Activated naive CD8-positive, alpha-beta T cell treated with anti-CD3 and anti-CD28 coated beads, Interleukin-2, amount 10 ng/mL, durations not matched to agents 7 days and 5 days (primary cell): ENCODE data around the gene FAAP100. TPM values are rescaled to one million over a fixed set of nuclear protein-coding genes. Genes with fewer than 3 reads are reported as not detected.

ENCODE experiments used
- ATAC-seq: fragments of 150-1000 bp; cut with Tn5 transposase; one replicate; pipeline ENCODE4 v1.10.0; 2021; ENCODE audit warnings: low read depth, moderate library complexity
- POLR2A ChIA-PET: fragments of 350-600 bp; sonication (Branson Sonifier 250); formaldehyde crosslinking; loops from one replicate; lab custom pipeline; 2021; ENCODE audit warnings: antibody characterized with exemption; lab: Charles Lee
- DNase-seq: peaks from one replicate; pipeline ENCODE4 v3.0.0; 2021
- H3K27ac Mint-ChIP-seq: one replicate; pipeline ENCODE4 v1.8.0; 2022; ENCODE audit warnings: mild to moderate bottlenecking, mixed read lengths
- H3K27me3 Mint-ChIP-seq: one replicate; pipeline ENCODE4 v1.8.0; 2022; ENCODE audit warnings: mild to moderate bottlenecking, moderate library complexity, mixed read lengths
- H3K36me3 Mint-ChIP-seq: one replicate; pipeline ENCODE4 v1.8.0; 2021; ENCODE audit warnings: mild to moderate bottlenecking, mixed read lengths
- H3K4me1 Mint-ChIP-seq: one replicate; pipeline ENCODE4 v1.8.0; 2021; ENCODE audit warnings: mixed read lengths
- H3K4me3 Mint-ChIP-seq: one replicate; pipeline ENCODE4 v1.8.0; 2022; ENCODE audit warnings: mild to moderate bottlenecking, moderate library complexity, mixed read lengths
- H3K9me3 Mint-ChIP-seq: one replicate; pipeline ENCODE4 v1.8.0; 2021; ENCODE audit warnings: mixed read lengths
- total RNA-seq, 2 experiments: library from RNA; stranded (reverse); gene quantifications; one replicate each; pipeline ENCODE4 v1.2.3, GENCODE V29; 2021

Gene FAAP100
- total RNA-seq, 2 experiments from 2014 or later: 40.7 to 43.1 TPM

GRCh38 chr17:81544281-81544974 lies 7.7 kb downstream of the FAAP100 start:
- POLR2A ChIA-PET: interaction anchor here (1.0 to 1.2 kb wide), 2 partner anchors 8 to 25 kb away, joined by 3 to 7 read pairs; partner anchors contain the start of gene FAAP100
- H3K27ac Mint-ChIP-seq: no peak overlapping the region
- no peak for ATAC-seq

GRCh38 chr17:81543756-81544155 lies 8.4 kb downstream of the FAAP100 start:
- Mint-ChIP-seq H3K4me1 (no peaks in the 10 kb centered on the region), H3K36me3 (no peaks in the 10 kb centered on the region), H3K27ac (no peak overlapping the region), H3K4me3 (no peak overlapping the region), H3K27me3 (no peaks in the 10 kb centered on the region), H3K9me3 (no peaks in the 10 kb centered on the region)
- POLR2A ChIA-PET: interaction anchor here (1.0 to 1.2 kb wide), 2 partner anchors 8 to 25 kb away, joined by 3 to 7 read pairs; partner anchors contain the start of gene FAAP100
- no peak for ATAC-seq
- no peak for DNase-seq

More at GRCh38 chr17:81544281-81544974, 7.7 kb downstream of the FAAP100 start:
- Mint-ChIP-seq H3K36me3 (no peaks in the 10 kb centered on the region), H3K27me3 (no peaks in the 10 kb centered on the region), H3K9me3 (no peaks in the 10 kb centered on the region), H3K4me3 (no peak overlapping the region), H3K4me1 (peaks cover 1% of the 10 kb centered on the region)
- DNase-seq: no peak

- DNase-seq: no peak
- H3K27ac Mint-ChIP-seq: no peak overlapping the region
- H3K27me3 Mint-ChIP-seq: no peaks in the 10 kb centered on the region
- no peaks in the 10 kb centered on the region for H3K36me3 Mint-ChIP-seq
- no peak for ATAC-seq
- POLR2A ChIA-PET: interaction anchor here (1.0 to 1.2 kb wide), 2 partner anchors 9 to 24 kb away, joined by 3 to 7 read pairs; partner anchors contain the start of gene FAAP100
- H3K4me3 Mint-ChIP-seq: no peak overlapping the region
- H3K9me3 Mint-ChIP-seq: no peaks in the 10 kb centered on the region
- no peaks in the 10 kb centered on the region for H3K4me1 Mint-ChIP-seq
These were observed 8.8 kb downstream of the FAAP100 start for GRCh38 chr17:81543339-81543675.

- DNase-seq: no peak
- no peak for ATAC-seq
- Mint-ChIP-seq H3K36me3 (no peaks in the 10 kb centered on the region), H3K27ac (no peak overlapping the region), H3K27me3 (no peaks in the 10 kb centered on the region), H3K4me3 (no peak overlapping the region), H3K9me3 (no peaks in the 10 kb centered on the region), H3K4me1 (no peaks in the 10 kb centered on the region)
- POLR2A ChIA-PET: interaction anchor here (1.2 kb wide), 1 partner anchor 9 kb away, joined by 7 read pairs; the partner anchor contains the start of gene FAAP100
These were observed 9.5 kb downstream of the FAAP100 start for GRCh38 chr17:81542431-81543338.

GRCh38 chr17:81541123-81541522 lies 11.0 kb downstream of the FAAP100 start:
- Mint-ChIP-seq H3K36me3 (no peaks in the 10 kb centered on the region), H3K4me1 (no peaks in the 10 kb centered on the region), H3K27ac (peak overlapping the region; percentile 45), H3K9me3 (no peaks in the 10 kb centered on the region), H3K4me3 (no peak overlapping the region), H3K27me3 (peaks cover 4% of the 10 kb centered on the region)
- DNase-seq: no peak
- no peak for ATAC-seq
- POLR2A ChIA-PET: interaction anchor here (0.9 kb wide), 1 partner anchor 11 kb away, joined by 5 read pairs; the partner anchor contains the start of gene FAAP100

GRCh38 chr17:81540676-81541027 lies 11.5 kb downstream of the FAAP100 start:
- Mint-ChIP-seq H3K9me3 (no peaks in the 10 kb centered on the region), H3K36me3 (no peaks in the 10 kb centered on the region), H3K4me3 (no peak overlapping the region), H3K27ac (no peak overlapping the region), H3K27me3 (peaks cover 9% of the 10 kb centered on the region), H3K4me1 (no peaks in the 10 kb centered on the region)
- ATAC-seq (no peak), DNase-seq (no peak)
- POLR2A ChIA-PET: no interaction called here

- ATAC-seq: no peak
- Mint-ChIP-seq H3K27me3 (peaks cover 12% of the 10 kb centered on the region), H3K9me3 (no peaks in the 10 kb centered on the region), H3K4me3 (no peak overlapping the region), H3K4me1 (no peaks in the 10 kb centered on the region), H3K27ac (no peak overlapping the region), H3K36me3 (no peaks in the 10 kb centered on the region)
- DNase-seq: no peak
- POLR2A ChIA-PET: interaction anchor here (2.1 kb wide), 1 partner anchor 12 kb away, joined by 6 read pairs; the partner anchor contains the start of gene FAAP100
These were observed 12.0 kb downstream of the FAAP100 start for GRCh38 chr17:81539961-81540675.

- no peaks in the 10 kb centered on the region for H3K4me1 Mint-ChIP-seq
- H3K27me3 Mint-ChIP-seq: peaks cover 12% of the 10 kb centered on the region
- no peak overlapping the region for H3K27ac Mint-ChIP-seq
- DNase-seq (no peak), ATAC-seq (no peak)
- POLR2A ChIA-PET: interaction anchor here (2.1 kb wide), 1 partner anchor 13 kb away, joined by 6 read pairs; the partner anchor contains the start of gene FAAP100
- no peak overlapping the region for H3K4me3 Mint-ChIP-seq
- H3K9me3 Mint-ChIP-seq: no peaks in the 10 kb centered on the region
- H3K36me3 Mint-ChIP-seq: no peaks in the 10 kb centered on the region
These were observed 12.6 kb downstream of the FAAP100 start for GRCh38 chr17:81539571-81539900.

- Mint-ChIP-seq H3K4me3 (no peak overlapping the region), H3K4me1 (no peaks in the 10 kb centered on the region), H3K27me3 (peaks cover 12% of the 10 kb centered on the region), H3K36me3 (no peaks in the 10 kb centered on the region), H3K9me3 (no peaks in the 10 kb centered on the region), H3K27ac (no peak overlapping the region)
- ATAC-seq (no peak), DNase-seq (no peak)
- POLR2A ChIA-PET: interaction anchor here (2.1 kb wide), 1 partner anchor 13 kb away, joined by 6 read pairs; the partner anchor contains the start of gene FAAP100
These were observed 13.2 kb downstream of the FAAP100 start for GRCh38 chr17:81538651-81539570.

- no peaks in the 10 kb centered on the region for H3K36me3 Mint-ChIP-seq
- no peaks in the 10 kb centered on the region for H3K4me1 Mint-ChIP-seq
- H3K27ac Mint-ChIP-seq: no peak overlapping the region
- no peak for ATAC-seq
- DNase-seq: no peak
- peaks cover 14% of the 10 kb centered on the region for H3K27me3 Mint-ChIP-seq
- POLR2A ChIA-PET: interaction anchor here (0.6 to 2.1 kb wide), 2 partner anchors 14 to 173 kb away, joined by 4 to 6 read pairs; partner anchors contain the start of gene FAAP100
- no peaks in the 10 kb centered on the region for H3K9me3 Mint-ChIP-seq
- H3K4me3 Mint-ChIP-seq: no peak overlapping the region
These were observed 14.1 kb downstream of the FAAP100 start for GRCh38 chr17:81537856-81538555.

GRCh38 chr17:81537343-81537855 lies 14.8 kb downstream of the FAAP100 start:
- H3K9me3 Mint-ChIP-seq: no peaks in the 10 kb centered on the region
- DNase-seq: no peak
- H3K27me3 Mint-ChIP-seq: peaks cover 14% of the 10 kb centered on the region
- H3K27ac Mint-ChIP-seq: no peak overlapping the region
- peak; percentile 32 for ATAC-seq
- H3K4me1 Mint-ChIP-seq: no peaks in the 10 kb centered on the region
- POLR2A ChIA-PET: interaction anchor here (0.6 kb wide), 1 partner anchor 174 kb away, joined by 4 read pairs; no protein-coding TSS in a partner anchor
- H3K36me3 Mint-ChIP-seq: no peaks in the 10 kb centered on the region
- H3K4me3 Mint-ChIP-seq: no peak overlapping the region
